ENCODE data around the gene H2AZ2.

H2AZ2 gene

GRCh38 chr7:44847920-44848634, at the start of gene H2AZ2:
TSS of gene H2AZ2 (minus strand) at chr7:44848087. CDS start at chr7:44847971, 116 bp downstream.
- Histone ChIP-seq H3K9me2 (ENCODE audit: low read depth, low read length) (no peaks in the 10 kb centered on the region), H3K9ac (ENCODE audit: low read length) (peak within 1 kb of the TSS; percentile 88), H3K4me2 (ENCODE audit: low read length) (peak within 1 kb of the TSS; percentile 92), H3K27me3 (ENCODE audit: insufficient read depth, low read length) (no peaks in the 10 kb centered on the region), H3K9me3 (ENCODE audit: low read length) (no peaks in the 10 kb centered on the region), H3K36me3 (ENCODE audit: insufficient read depth, low read length) (peaks cover 13% of the 10 kb centered on the region; the same call in 1 of the 2 replicates), H3K79me2 (ENCODE audit: insufficient read depth, low read length) (peaks cover 43% of the 10 kb centered on the region), H3F3A (ENCODE audit: insufficient read depth, low read length) (peaks cover 4% of the 10 kb centered on the region; the same call in 1 of the 2 replicates), H3K27ac (ENCODE audit: low read depth, low read length, poor library complexity, severe bottlenecking) (peak within 1 kb of the TSS; percentile 93), H2AFZ (ENCODE audit: low read length) (no peak within 1 kb of the TSS), H3K4me3 (ENCODE audit: low read depth, low read length, poor library complexity, severe bottlenecking) (peak within 1 kb of the TSS; percentile 84), H3K4me1 (ENCODE audit: insufficient read depth, low read length, severe bottlenecking) (peaks cover 39% of the 10 kb centered on the region), H4K20me1 (ENCODE audit: insufficient read depth, low read length) (no peaks in the 10 kb centered on the region)
- TF ChIP-seq CTCF (IDR thresholded peaks at IDR 0.05; ENCODE audit: low read length) (no peak), EZH2 (IDR thresholded peaks at IDR 0.05; ENCODE audit: borderline replicate concordance, low read length) (no peak)

- Histone ChIP-seq H3K9me2 (ENCODE audit: low read depth, low read length) (no peaks in the 10 kb centered on the region), H2AFZ (ENCODE audit: low read length) (no peak overlapping the region), H3K27ac (ENCODE audit: low read depth, low read length, poor library complexity, severe bottlenecking) (no peak overlapping the region), H3K4me3 (ENCODE audit: low read depth, low read length, poor library complexity, severe bottlenecking) (no peak overlapping the region), H3K4me1 (ENCODE audit: insufficient read depth, low read length, severe bottlenecking) (no peaks in the 10 kb centered on the region), H3K79me2 (ENCODE audit: insufficient read depth, low read length) (no peaks in the 10 kb centered on the region), H3K9ac (ENCODE audit: low read length) (no peak overlapping the region), H3K27me3 (ENCODE audit: insufficient read depth, low read length) (peaks cover 4% of the 10 kb centered on the region; the same call in 1 of the 2 replicates), H3K9me3 (ENCODE audit: low read length) (no peaks in the 10 kb centered on the region; the same call in 1 of the 2 replicates), H4K20me1 (ENCODE audit: insufficient read depth, low read length) (no peaks in the 10 kb centered on the region), H3F3A (ENCODE audit: insufficient read depth, low read length) (no peaks in the 10 kb centered on the region), H3K36me3 (ENCODE audit: insufficient read depth, low read length) (no peaks in the 10 kb centered on the region), H3K4me2 (ENCODE audit: low read length) (no peak overlapping the region)
- TF ChIP-seq CTCF (IDR thresholded peaks at IDR 0.05; ENCODE audit: low read length) (no peak), EZH2 (IDR thresholded peaks at IDR 0.05; ENCODE audit: borderline replicate concordance, low read length) (no peak)
Measured at GRCh38 chr7:44897309-44897708, 49.4 kb upstream of the H2AZ2 start.

- H3K27ac ChIP-seq (ENCODE audit: low read depth, low read length, poor library complexity, severe bottlenecking): no peak overlapping the region
- TF ChIP-seq CTCF (IDR thresholded peaks at IDR 0.05; ENCODE audit: low read length): no peak
- no peak for TF ChIP-seq EZH2 (IDR thresholded peaks at IDR 0.05; ENCODE audit: borderline replicate concordance, low read length)
- H3K4me2 ChIP-seq (ENCODE audit: low read length): no peak overlapping the region
Measured at GRCh38 chr7:44894888-44895580, 47.1 kb upstream of the H2AZ2 start.

More at GRCh38 chr7:44894888-44895580, 47.1 kb upstream of the H2AZ2 start:
- H3K27me3 ChIP-seq (ENCODE audit: insufficient read depth, low read length): peaks cover 4% of the 10 kb centered on the region; the same call in 1 of the 2 replicates
- H3K79me2 ChIP-seq (ENCODE audit: insufficient read depth, low read length): no peaks in the 10 kb centered on the region
- H3K4me1 ChIP-seq (ENCODE audit: insufficient read depth, low read length, severe bottlenecking): no peaks in the 10 kb centered on the region
- no peak overlapping the region for H2AFZ ChIP-seq (ENCODE audit: low read length)
- no peaks in the 10 kb centered on the region; the same call in 1 of the 2 replicates for H3K9me3 ChIP-seq (ENCODE audit: low read length)
- no peak overlapping the region for H3K9ac ChIP-seq (ENCODE audit: low read length)
- no peaks in the 10 kb centered on the region for H4K20me1 ChIP-seq (ENCODE audit: insufficient read depth, low read length)
- no peaks in the 10 kb centered on the region for H3K36me3 ChIP-seq (ENCODE audit: insufficient read depth, low read length)
- no peaks in the 10 kb centered on the region for H3F3A ChIP-seq (ENCODE audit: insufficient read depth, low read length)
- H3K9me2 ChIP-seq (ENCODE audit: low read depth, low read length): no peaks in the 10 kb centered on the region
- no peak overlapping the region for H3K4me3 ChIP-seq (ENCODE audit: low read depth, low read length, poor library complexity, severe bottlenecking)
